HCT116 (cell line): ENCODE results near the gene NLGN4Y. TPM values are rescaled to one million over a fixed set of nuclear protein-coding genes. Genes with fewer than 3 reads are reported as not detected.

Experiments used
- ATAC-seq: fragments of 200-7000 bp; cut with Tn5 transposase; 2 replicates; pipeline ENCODE4 v1.9.1; 2020; ENCODE audit warnings: mild to moderate bottlenecking, moderate library complexity
- BruUV-seq: library from RNA; stranded (reverse); fragments of 400-500 nt; replicated peaks from 2 replicates; lab custom pipeline; 2021; lab: Mats Ljungman, UMichigan
- CTCF ChIA-PET: fragments of 300-600 bp; sonication (Branson Sonifier 250); formaldehyde crosslinking; loops from one replicate; lab custom pipeline; 2021; ENCODE audit warnings: antibody characterized with exemption; lab: Charles Lee
- POLR2A ChIA-PET: fragments of 300-600, 350-600 bp; sonication (Branson Sonifier 250); formaldehyde crosslinking; loops from one replicate; lab custom pipeline; 2021; ENCODE audit warnings: antibody characterized with exemption; lab: Charles Lee
- RAD21 ChIA-PET, 2 experiments: fragments of 300-600 bp; sonication (Branson Sonifier 250); formaldehyde crosslinking; loops; one replicate each; lab custom pipeline; 2023; ENCODE audit warnings: low total read pairs in 2 of 2; ENCODE audit not compliant: uncharacterized antibody in 2 of 2, unreplicated experiment in 2 of 2, low non-redundant PET in 1 of 2; lab: Charles Lee
- DNase-seq: peaks from one replicate; pipeline ENCODE4 v3.0.0-alpha.2; 2010; ENCODE audit warnings: low read depth, low spot score
- H2AFZ ChIP-seq: fragments of 200-600 bp; shearing (Covaris generic), sonication (generic); 2 replicates; pipeline ENCODE4 v1.6.1; 2017; ENCODE audit warnings: low read depth, mixed run types, mixed read lengths, antibody characterized with exemption, low read length; ENCODE audit not compliant: poor library complexity, severe bottlenecking
- H3K27ac ChIP-seq: 2 replicates; pipeline ENCODE4 v1.5.1; 2012; ENCODE audit warnings: low read depth, low read length
- H3K27me3 ChIP-seq: fragments of 200-600 bp; sonication (generic); 2 replicates; pipeline ENCODE4 v1.6.1; 2016; ENCODE audit warnings: mixed run types, low read length, mixed read lengths; ENCODE audit not compliant: insufficient read depth
- H3K36me3 ChIP-seq, 2 experiments: fragments of 200-500 bp in 1 of 2; fragments of 200-600 bp in 1 of 2; sonication (Bioruptor generic) in 1 of 2; sonication (generic) in 1 of 2; 2 replicates each; pipeline versions ENCODE4 v1.5.1 to v1.6.1; 2014 to 2016; ENCODE audit warnings: low read length in 2 of 2, inconsistent platforms in 1 of 2, mixed read lengths in 1 of 2, mixed run types in 1 of 2; ENCODE audit not compliant: insufficient read depth in 2 of 2, control insufficient read depth in 1 of 2
- H3K4me1 ChIP-seq, 2 experiments: fragments of 200-600 bp in 1 of 2; sonication (generic) in 1 of 2; 2 replicates each; pipeline versions ENCODE4 v1.5.1 to v1.6.1; 2012 to 2017; ENCODE audit warnings: low read length in 2 of 2, inconsistent platforms in 1 of 2, mild to moderate bottlenecking in 1 of 2, mixed read lengths in 1 of 2, mixed run types in 1 of 2, moderate library complexity in 1 of 2; ENCODE audit not compliant: insufficient read depth in 2 of 2, control insufficient read depth in 1 of 2
- H3K4me2 ChIP-seq: fragments of 200-600 bp; sonication (generic); 2 replicates; pipeline ENCODE4 v1.6.1; 2017; ENCODE audit warnings: mixed run types, low read length, mixed read lengths
- H3K4me3 ChIP-seq, 2 experiments: fragments of 200-600 bp in 1 of 2; sonication (generic) in 1 of 2; replicated peaks in 1 of 2; 2 replicates each; pipeline ENCODE4 v1.5.1; 2011 to 2016; ENCODE audit warnings: low read length in 2 of 2, control low read depth in 1 of 2, low read depth in 1 of 2, mild to moderate bottlenecking in 1 of 2, mixed read lengths in 1 of 2, mixed run types in 1 of 2
- H3K79me2 ChIP-seq: fragments of 200-600 bp; sonication (generic); 2 replicates; pipeline ENCODE4 v1.6.1; 2017; ENCODE audit warnings: mild to moderate bottlenecking, mixed run types, low read length, moderate library complexity, mixed read lengths; ENCODE audit not compliant: insufficient read depth
- H3K9ac ChIP-seq: fragments of 200-600 bp; sonication (generic); 2 replicates; pipeline ENCODE4 v1.6.1; 2016; ENCODE audit warnings: low read length, mixed read lengths
- H3K9me2 ChIP-seq: fragments of 200-600 bp; sonication (generic), shearing (Covaris generic); 2 replicates; pipeline ENCODE4 v1.6.1; 2017; ENCODE audit warnings: mixed run types, mild to moderate bottlenecking, moderate library complexity; ENCODE audit not compliant: insufficient read depth
- H3K9me3 ChIP-seq, 2 experiments: fragments of 200-500 bp in 1 of 2; fragments of 200-600 bp in 1 of 2; sonication (Bioruptor generic) in 1 of 2; sonication (generic) in 1 of 2; 2 replicates each; pipeline ENCODE4 v1.6.1; 2014 to 2017; ENCODE audit warnings: low read length in 2 of 2, mixed read lengths in 2 of 2, inconsistent platforms in 1 of 2, low read depth in 1 of 2, mild to moderate bottlenecking in 1 of 2, mixed run types in 1 of 2, moderate library complexity in 1 of 2; ENCODE audit not compliant: control insufficient read depth in 1 of 2, insufficient read depth in 1 of 2
- H4K20me1 ChIP-seq: fragments of 200-600 bp; sonication (generic), shearing (Covaris generic); 2 replicates; pipeline ENCODE4 v1.6.1; 2017; ENCODE audit warnings: mixed run types, mild to moderate bottlenecking, moderate library complexity; ENCODE audit not compliant: insufficient read depth
- ATF3 ChIP-seq: IDR thresholded peaks from 2 replicates; pipeline ENCODE4 v1.6.1; 2012
- CBX3 ChIP-seq: IDR thresholded peaks from 2 replicates; pipeline ENCODE4 v1.6.1; 2012; ENCODE audit warnings: low read depth
- EGR1 ChIP-seq: IDR thresholded peaks from 2 replicates; pipeline ENCODE4 v1.6.1; 2012; ENCODE audit warnings: low read depth
- ELF1 ChIP-seq: IDR thresholded peaks from 2 replicates; pipeline ENCODE4 v1.6.1; 2012; ENCODE audit warnings: low read depth, borderline replicate concordance
- EZH2 ChIP-seq: fragments of 200-600 bp; sonication (generic); IDR thresholded peaks from 2 replicates; pipeline ENCODE4 v1.6.1; 2017; ENCODE audit warnings: antibody characterized with exemption, mixed run types
- MAX ChIP-seq: IDR thresholded peaks from 2 replicates; pipeline ENCODE4 v1.6.1; 2012
- POLR2AphosphoS5 ChIP-seq: IDR thresholded peaks from 2 replicates; pipeline ENCODE4 v1.6.1; 2011; ENCODE audit warnings: mild to moderate bottlenecking, low read depth, low read length, moderate library complexity
- RAD21 ChIP-seq: IDR thresholded peaks from 2 replicates; pipeline ENCODE4 v1.6.1; 2012; ENCODE audit warnings: low read depth, mild to moderate bottlenecking
- SP1 ChIP-seq: IDR thresholded peaks from 2 replicates; pipeline ENCODE4 v1.6.1; 2012; ENCODE audit warnings: low read depth
- TCF7L2 ChIP-seq: IDR thresholded peaks from 2 replicates; pipeline ENCODE4 v1.7.0; 2011; ENCODE audit warnings: borderline replicate concordance, inconsistent platforms; ENCODE audit not compliant: insufficient read depth, insufficient read length; ENCODE audit errors: extremely low read depth
- YY1 ChIP-seq: IDR thresholded peaks from 2 replicates; pipeline ENCODE4 v1.6.1; 2011; ENCODE audit warnings: low read length, low read depth, moderate library complexity, mild to moderate bottlenecking; ENCODE audit not compliant: insufficient replicate concordance; ENCODE audit errors: extremely low read depth
- ZBTB33 ChIP-seq: IDR thresholded peaks from 2 replicates; pipeline ENCODE4 v1.6.1; 2011; ENCODE audit warnings: mild to moderate bottlenecking, low read length, moderate library complexity; ENCODE audit not compliant: insufficient replicate concordance; ENCODE audit errors: extremely low read depth
- ZFX ChIP-seq: fragments of 450-650 bp; IDR thresholded peaks from 2 replicates; pipeline ENCODE4 v1.6.1; 2017
- intact Hi-C: fragments of 100-400 bp; cut with micrococcal nuclease; formaldehyde crosslinking; loops from 2 replicates; pipeline ENCODE4 v1.10.0; 2022
- total RNA-seq: library from RNA; stranded (reverse); gene quantifications from one replicate; pipeline ENCODE4 v1.2.1, GENCODE V29; 2021; ENCODE audit not compliant: unreplicated experiment

NLGN4Y gene
- total RNA-seq, 1 experiment from 2014 or later, result 0.22 TPM

GRCh38 chrY:14829366-14829885 is 305.1 kb downstream of the NLGN4Y start:
- no TSS peak for BruUV-seq
- H3K27me3 ChIP-seq, result no peaks in the 10 kb centered on the region
- H3K9me2 ChIP-seq, result no peaks in the 10 kb centered on the region
- H3K36me3 ChIP-seq, result no peaks in the 10 kb centered on the region
- DNase-seq, result no peak
- no peaks in the 10 kb centered on the region for H3K9me3 ChIP-seq
- H3K4me3 ChIP-seq, result no peak overlapping the region
- no peak overlapping the region for H2AFZ ChIP-seq
- no peaks in the 10 kb centered on the region for H3K79me2 ChIP-seq
- RAD21 ChIA-PET, result no interaction called here
- no peak overlapping the region for H3K9ac ChIP-seq
- H3K4me1 ChIP-seq, result no peaks in the 10 kb centered on the region
- no peak overlapping the region for H3K4me2 ChIP-seq
- no peak overlapping the region for H3K27ac ChIP-seq
- CTCF ChIA-PET, result no interaction called here
- H4K20me1 ChIP-seq, result no peaks in the 10 kb centered on the region
- ATAC-seq, result no peak
- intact Hi-C loops, result no loop called here
- TF ChIP-seq CBX3 (no peak), MAX (no peak), ZBTB33 (no peak), TCF7L2 (no peak), POLR2AphosphoS5 (no peak), YY1 (no peak), RAD21 (no peak), EGR1 (no peak), ZFX (no peak), ELF1 (no peak), SP1 (no peak), EZH2 (no peak), ATF3 (no peak)
- TF ChIP-seq, all 23 proteins: peak for 0
- POLR2A ChIA-PET, result no interaction called here
